Neural progenitor cell (in vitro differentiated cells): ENCODE measurements around the gene ADARB2.

ENCODE experiments used
- CTCF ChIP-seq: fragments of 200-600 bp; sonication (generic); IDR thresholded peaks from 2 replicates; pipeline ENCODE4 v1.5.1; 2017; ENCODE audit warnings: antibody characterized with exemption, mild to moderate bottlenecking
- EZH2 ChIP-seq: fragments of 200-600 bp; sonication (generic); IDR thresholded peaks from 2 replicates; pipeline ENCODE4 v1.6.1; 2017; ENCODE audit warnings: antibody characterized with exemption, mild to moderate bottlenecking, moderate library complexity
- EZH2phosphoT487 ChIP-seq: fragments of 200-600 bp; sonication (generic); IDR thresholded peaks from 2 replicates; pipeline ENCODE4 v1.6.1; 2017; ENCODE audit warnings: antibody characterized with exemption

- TF ChIP-seq CTCF: no peak
- TF ChIP-seq EZH2phosphoT487: no peak
- no peak for TF ChIP-seq EZH2
These were observed 94.6 kb downstream of the ADARB2 start for GRCh38 chr10:1642600-1643160.
